Fibroblast of villous mesenchyme (primary cell): ENCODE results near the gene RBM34. TPM values are rescaled to one million over a fixed set of nuclear protein-coding genes. Genes with fewer than 3 reads are reported as not detected.
A peak's percentile ranks its signal among the peaks of the same experiment; 100 is the strongest.
"Not testable (repeated sequence)": the region's sequence is repeated elsewhere in the genome, so short reads cannot be mapped to it uniquely, and the experiment has no call there.

Experiments used
- DNase-seq: peaks from one replicate; pipeline ENCODE4 v3.0.0-alpha.2; 2010; ENCODE audit warnings: low read depth
- H3K4me3 ChIP-seq: 2 replicates; pipeline ENCODE4 v1.5.1; 2011; ENCODE audit warnings: low read depth, mild to moderate bottlenecking, low read length
- CTCF ChIP-seq: IDR thresholded peaks from 2 replicates; pipeline ENCODE4 v1.5.1; 2012; ENCODE audit warnings: low read depth, mild to moderate bottlenecking, low read length; ENCODE audit not compliant: insufficient read depth
- total RNA-seq: library from RNA; depleted of rRNA; stranded (reverse); fragments of >200 nt; gene quantifications from 2 replicates; pipeline ENCODE4 v1.2.3, GENCODE V29; 2012

The RBM34 gene
- total RNA-seq, 1 donor: 61.7 TPM

- no peak for TF ChIP-seq CTCF
- no peak for DNase-seq
- H3K4me3 ChIP-seq: no peak overlapping the region
Measured at GRCh38 chr1:235168375-235168774, 7.3 kb upstream of the RBM34 start.

DNA sequence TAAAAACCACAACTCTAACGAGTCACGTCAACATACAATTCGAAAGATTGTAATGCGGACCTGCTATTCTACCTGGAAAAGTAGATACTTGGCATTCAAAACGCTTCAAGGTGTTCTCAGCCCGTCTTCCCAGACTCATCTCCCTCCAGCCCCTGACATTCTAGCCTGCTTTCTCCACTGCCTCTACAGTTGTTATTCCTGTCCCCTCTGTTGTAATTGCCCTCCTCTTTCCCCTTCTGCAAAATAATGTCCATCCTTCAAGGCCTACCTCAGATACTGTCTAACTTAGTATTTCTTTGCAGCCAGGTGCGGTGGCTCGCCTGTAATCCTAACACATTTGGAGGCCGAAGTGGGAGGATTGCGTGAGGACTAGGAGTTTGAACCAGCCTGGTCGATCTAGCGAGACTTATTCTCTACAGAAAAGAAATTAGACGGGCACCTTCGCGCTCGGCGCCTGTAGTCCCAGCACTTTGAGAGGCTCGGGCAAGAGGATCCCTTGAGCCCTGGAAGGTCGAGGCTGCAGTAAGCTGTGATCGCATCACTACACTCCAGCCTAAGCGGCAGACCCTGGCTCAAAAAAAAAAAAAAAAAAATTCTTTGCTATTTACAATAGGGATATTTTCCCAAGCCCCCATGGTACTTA, 756 bp upstream of the RBM34 start:
- no peak for DNase-seq
- no peak for TF ChIP-seq CTCF
- H3K4me3 ChIP-seq: peak overlapping the region; percentile 86

DNA sequence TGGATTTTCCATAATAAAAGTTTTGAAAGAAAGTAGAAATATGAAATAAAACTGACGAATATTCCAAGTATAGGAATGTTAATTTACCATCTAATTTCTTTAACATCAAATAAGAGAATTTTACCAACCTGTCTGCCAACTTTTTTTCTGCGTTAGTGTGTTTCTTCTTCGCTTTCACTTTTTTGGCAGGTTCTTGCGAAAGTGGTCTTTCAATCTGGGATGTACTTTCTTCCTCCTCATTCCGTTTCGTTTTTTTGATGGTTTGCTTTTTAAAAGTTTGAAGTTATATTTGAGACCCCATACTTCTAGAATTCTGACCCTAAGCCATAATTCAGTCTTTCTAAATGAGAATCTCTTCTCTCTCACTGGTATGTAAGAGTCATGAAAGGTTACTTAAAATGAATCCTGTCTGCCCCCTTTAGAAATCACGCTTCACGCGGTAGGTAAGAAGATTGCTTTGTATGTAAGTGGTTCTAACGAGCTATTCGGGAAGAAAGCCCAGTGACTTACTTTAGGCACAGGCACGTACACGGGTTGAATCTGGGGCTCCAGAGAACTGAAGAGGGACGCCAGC, 580 bp downstream of the RBM34 start:
- DNase-seq: peak; percentile 64
- H3K4me3 ChIP-seq: peak overlapping the region; percentile 86
- no peak for TF ChIP-seq CTCF

DNA sequence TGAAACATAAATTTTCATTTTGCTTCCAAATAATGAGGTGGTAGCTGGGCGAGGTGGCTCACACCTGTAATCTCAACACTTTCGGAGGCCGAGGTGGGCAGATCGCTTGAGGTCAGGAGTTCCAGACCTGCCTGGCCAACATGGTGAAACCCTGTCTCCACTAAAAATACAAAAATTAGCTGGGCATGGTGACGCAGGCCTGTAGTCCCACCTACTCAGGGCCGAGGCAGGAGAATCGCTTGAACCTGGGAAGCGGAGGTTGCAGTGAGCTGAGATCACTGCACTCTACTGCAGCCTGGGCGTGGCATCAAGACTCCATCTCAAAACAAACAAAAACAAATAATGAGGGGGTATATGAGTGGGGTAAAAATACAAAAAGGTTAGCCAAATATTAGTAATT, 1.1 kb downstream of the RBM34 start:
- DNase-seq: not testable (repeated sequence)
- H3K4me3 ChIP-seq: peak overlapping the region; percentile 86

- not testable (repeated sequence) for DNase-seq, H3K4me3 ChIP-seq
Measured at GRCh38 chr1:235159284-235159683, 1.8 kb downstream of the RBM34 start.

GRCh38 chr1:235158680-235159079, 2.4 kb downstream of the RBM34 start:
- TF ChIP-seq CTCF: no peak
- no peak for DNase-seq
- no peak overlapping the region for H3K4me3 ChIP-seq

GRCh38 chr1:235157150-235157549, 3.9 kb downstream of the RBM34 start:
- DNase-seq: no peak
- TF ChIP-seq CTCF: no peak
- no peak overlapping the region for H3K4me3 ChIP-seq

- no peak for DNase-seq
- TF ChIP-seq CTCF: no peak
- H3K4me3 ChIP-seq: no peak overlapping the region
Measured at GRCh38 chr1:235156740-235157139, 4.3 kb downstream of the RBM34 start.
